Right lobe of liver (tissue), 6 donors: ENCODE measurements around the gene HLF. TPM values are rescaled to one million over a fixed set of nuclear protein-coding genes. Genes with fewer than 3 reads are reported as not detected.

Experiments
- ATAC-seq, 4 donors: fragments of 200-7000 bp; cut with Tn5 transposase; one replicate each; pipeline ENCODE4 v1.9.1; 2020; ENCODE audit warnings: mild to moderate bottlenecking in 4 of 4, moderate library complexity in 4 of 4
- DNase-seq, 3 donors: peaks; one replicate each; pipeline ENCODE4 v3.0.0-alpha.2; 2020
- H3K27ac ChIP-seq, 3 donors: fragments of 200-600 bp; one replicate each; pipeline ENCODE4 v1.8.0; 2022
- H3K27me3 ChIP-seq, 2 donors: fragments of 200-600 bp; one replicate each; pipeline ENCODE4 v1.8.0; 2022
- H3K36me3 ChIP-seq, 4 donors: fragments of 200-600 bp; sonication (generic) in 1 of 4; one replicate each; pipeline versions ENCODE4 v1.5.1 to v1.8.0; 2017 to 2022; ENCODE audit warnings: control low read depth in 1 of 4
- H3K4me1 ChIP-seq, 4 donors: fragments of 200-600 bp; sonication (generic) in 1 of 4; one replicate each; pipeline versions ENCODE4 v1.5.1 to v1.8.0; 2017 to 2022; ENCODE audit warnings: control low read depth in 1 of 4
- H3K4me3 ChIP-seq, 3 donors: fragments of 200-600 bp; one replicate each; pipeline ENCODE4 v1.8.0; 2022
- H3K9me3 ChIP-seq, 4 donors: fragments of 200-600 bp; sonication (generic) in 1 of 4; one replicate each; pipeline versions ENCODE4 v1.5.1 to v1.8.0; 2017 to 2022; ENCODE audit warnings: control low read depth in 1 of 4
- POLR2A ChIP-seq: fragments of 450-650 bp; IDR thresholded peaks from one replicate; pipeline ENCODE4 v1.6.1; 2017; ENCODE audit warnings: antibody characterized with exemption, mild to moderate bottlenecking
- WGBS: methylation state at CpG from one replicate; pipeline ENCODE4 v1.1.6; 2018; ENCODE audit warnings: low coverage, low lambda C conversion rate; ENCODE audit not compliant: insufficient coverage; ENCODE audit errors: missing lambda C conversion rate; 5-methylcytosine and 5-hydroxymethylcytosine counted together
- intact Hi-C, 2 donors: fragments of 100-400 bp; cut with DNase I; formaldehyde crosslinking; loops; one replicate each; pipeline versions ENCODE4 v1.11.2 to v1.14.1; 2022
- total RNA-seq, 6 experiments: library from RNA; depleted of rRNA in 2 of 6; stranded (reverse); fragments of >200 nt in 2 of 6; fragmentation: NEBNext Ultra II Directional in 3 of 6; extraction: Animal tissue kit (Norgen Biotek cat#: 25700) in 3 of 6; gene quantifications; one replicate each; pipeline versions ENCODE4 v1.1.0 to v1.2.4, GENCODE V29; 2016 to 2023
- TF ChIP-seq, protein P1 (sequence below), 4 donors: fragments of 200-600 bp in 3 of 4; fragments of 450-650 bp in 1 of 4; IDR thresholded peaks; one replicate each; pipeline versions ENCODE4 v1.5.1 to v1.8.0; 2016 to 2022; ENCODE audit warnings: antibody characterized with exemption in 4 of 4, mild to moderate bottlenecking in 2 of 4
- donor health status: DM: no; HTN: yes; CAD: no.
- donor health status: DM: no; HTN: no; CAD: no.
- donor health status: DM: no; HTN: no; CAD: no.
- donor health status: DM: no; HTN: yes; CAD: no.
- donor health status: DM: no; HTN: yes; CAD: no.

The HLF gene
- total RNA-seq, 6 experiments from 2014 or later = 16.4 to 96.9 (median 42.6) TPM

DNA sequence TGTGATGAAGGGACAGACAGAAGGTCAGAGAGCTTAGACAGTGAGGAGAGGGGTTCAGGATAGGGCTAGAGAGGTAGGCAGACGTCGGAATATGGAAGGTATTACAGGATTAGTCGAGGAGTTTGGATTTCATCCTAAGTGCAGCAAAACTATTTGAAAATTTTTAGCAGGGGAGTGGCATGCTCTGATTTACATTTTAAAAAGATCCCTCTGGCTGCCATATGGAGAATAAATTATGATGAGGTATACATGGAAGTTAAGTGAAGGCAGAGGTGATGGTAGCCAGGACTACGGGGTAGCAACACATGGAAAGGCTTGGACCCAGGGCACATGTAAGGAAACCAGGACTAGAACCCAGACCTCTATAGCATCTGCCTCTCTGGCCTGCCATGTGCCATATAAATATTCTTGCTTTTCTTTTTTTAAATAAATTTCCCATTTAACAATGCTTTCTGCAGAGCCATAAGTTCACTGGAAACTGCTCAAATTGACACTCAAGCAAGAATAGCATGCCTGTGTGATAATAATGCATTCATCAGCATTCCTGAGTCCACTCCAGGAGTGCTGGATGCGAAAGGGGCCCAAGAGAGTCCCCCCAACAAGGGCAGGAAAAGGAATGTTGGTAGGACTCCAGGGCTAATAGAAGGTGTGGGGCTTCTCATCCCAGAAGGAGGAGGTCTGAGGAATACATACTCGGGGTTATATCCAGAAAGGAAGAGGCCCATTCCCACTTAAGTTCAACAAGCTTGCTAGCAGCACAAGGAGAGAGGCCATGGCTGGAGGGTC lies 78.2 kb downstream of the HLF start:
- 96% methylated on average over 6 of the region's 6 CpGs for WGBS
- TF ChIP-seq, protein P1, sequence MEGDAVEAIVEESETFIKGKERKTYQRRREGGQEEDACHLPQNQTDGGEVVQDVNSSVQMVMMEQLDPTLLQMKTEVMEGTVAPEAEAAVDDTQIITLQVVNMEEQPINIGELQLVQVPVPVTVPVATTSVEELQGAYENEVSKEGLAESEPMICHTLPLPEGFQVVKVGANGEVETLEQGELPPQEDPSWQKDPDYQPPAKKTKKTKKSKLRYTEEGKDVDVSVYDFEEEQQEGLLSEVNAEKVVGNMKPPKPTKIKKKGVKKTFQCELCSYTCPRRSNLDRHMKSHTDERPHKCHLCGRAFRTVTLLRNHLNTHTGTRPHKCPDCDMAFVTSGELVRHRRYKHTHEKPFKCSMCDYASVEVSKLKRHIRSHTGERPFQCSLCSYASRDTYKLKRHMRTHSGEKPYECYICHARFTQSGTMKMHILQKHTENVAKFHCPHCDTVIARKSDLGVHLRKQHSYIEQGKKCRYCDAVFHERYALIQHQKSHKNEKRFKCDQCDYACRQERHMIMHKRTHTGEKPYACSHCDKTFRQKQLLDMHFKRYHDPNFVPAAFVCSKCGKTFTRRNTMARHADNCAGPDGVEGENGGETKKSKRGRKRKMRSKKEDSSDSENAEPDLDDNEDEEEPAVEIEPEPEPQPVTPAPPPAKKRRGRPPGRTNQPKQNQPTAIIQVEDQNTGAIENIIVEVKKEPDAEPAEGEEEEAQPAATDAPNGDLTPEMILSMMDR (IDR thresholded peaks at IDR 0.05) = no peak
- no peak for TF ChIP-seq POLR2A
- H3K4me1 ChIP-seq = no peaks in the 10 kb centered on the region
- no peak overlapping the region for H3K27ac ChIP-seq
- no peaks in the 10 kb centered on the region for H3K9me3 ChIP-seq
- ATAC-seq (no peak), DNase-seq (no peak)
- H3K27me3 ChIP-seq = no peaks in the 10 kb centered on the region
- no peaks in the 10 kb centered on the region for H3K36me3 ChIP-seq
- H3K4me3 ChIP-seq = no peak overlapping the region
- intact Hi-C loops = loop anchor here in 1 of 2 donors (10.0 kb wide), 1 partner anchor 348 kb away; no protein-coding TSS in a partner anchor

DNA sequence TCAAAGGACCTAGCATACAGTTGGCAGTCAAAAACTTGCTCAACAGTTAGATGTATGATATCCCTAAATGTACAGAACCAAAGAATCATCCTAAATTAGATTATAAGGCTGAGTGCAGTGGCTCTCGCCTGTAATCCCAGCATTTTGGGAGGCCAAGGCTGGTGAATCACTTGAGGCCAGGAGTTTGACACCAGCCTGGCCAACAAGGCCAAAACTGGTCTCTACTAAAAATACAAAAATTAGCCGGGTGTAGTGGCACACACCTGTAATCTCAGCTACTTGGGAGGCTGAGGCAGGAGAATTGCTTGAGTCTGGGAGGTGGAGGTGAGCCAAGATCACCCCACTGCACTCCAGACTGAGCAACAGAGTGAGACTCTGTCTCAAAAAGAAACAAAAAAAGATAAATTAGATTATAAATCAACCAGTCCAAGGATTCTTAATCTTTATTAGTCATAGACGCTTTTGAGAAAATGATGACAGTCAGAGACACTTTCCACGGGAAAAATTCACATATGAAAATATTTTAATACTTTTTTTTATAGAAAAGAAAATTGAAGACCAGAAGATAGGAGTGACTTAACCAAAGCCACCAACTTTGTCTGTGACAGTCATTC lies 79.2 kb downstream of the HLF start:
- no peaks in the 10 kb centered on the region for H3K27me3 ChIP-seq
- no peaks in the 10 kb centered on the region for H3K36me3 ChIP-seq
- H3K4me1 ChIP-seq = peaks cover 0 to 7% (median 0%) of the 10 kb centered on the region in 4 donors
- WGBS = 75% methylated on average over 4 of the region's 4 CpGs
- H3K9me3 ChIP-seq = no peaks in the 10 kb centered on the region
- ATAC-seq = no peak
- H3K27ac ChIP-seq = no peak overlapping the region
- intact Hi-C loops = loop anchor here in 1 of 2 donors (10.0 kb wide), 1 partner anchor 349 kb away; no protein-coding TSS in a partner anchor
- H3K4me3 ChIP-seq = no peak overlapping the region
- no peak for DNase-seq
- TF ChIP-seq, protein P1 (IDR thresholded peaks at IDR 0.05) = no peak
- TF ChIP-seq POLR2A = no peak

DNA sequence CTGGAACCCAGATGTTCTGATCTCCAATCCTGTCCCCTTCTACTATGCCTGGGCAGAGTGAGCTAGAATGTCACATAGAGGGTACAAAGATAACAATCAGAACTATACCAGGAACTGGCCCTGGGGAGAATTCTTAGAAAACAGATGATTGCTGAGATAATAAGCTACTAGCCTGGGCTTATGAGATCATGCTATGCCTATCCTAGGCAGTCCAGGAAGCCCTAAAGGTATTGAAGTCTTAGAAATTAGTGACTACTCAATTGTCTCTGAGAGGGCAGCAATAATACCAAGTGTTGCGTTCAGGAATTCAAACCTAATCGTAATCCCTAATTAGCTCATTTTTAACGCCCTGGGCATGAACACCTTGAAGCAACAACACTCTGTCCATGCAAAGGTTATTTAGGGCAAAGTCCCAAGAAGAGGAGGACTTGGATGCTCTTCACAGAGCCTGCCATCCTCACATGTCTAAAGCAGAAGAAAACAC lies 79.8 kb downstream of the HLF start:
- H3K4me3 ChIP-seq = no peak overlapping the region
- WGBS = 85% methylated on average over 3 of the region's 3 CpGs
- no peaks in the 10 kb centered on the region for H3K9me3 ChIP-seq
- DNase-seq (no peak), ATAC-seq (no peak)
- no peaks in the 10 kb centered on the region for H3K36me3 ChIP-seq
- intact Hi-C loops = loop anchor here in 1 of 2 donors (10.0 kb wide), 1 partner anchor 350 kb away; no protein-coding TSS in a partner anchor
- H3K4me1 ChIP-seq = peaks cover 0 to 7% (median 0%) of the 10 kb centered on the region in 4 donors
- no peaks in the 10 kb centered on the region for H3K27me3 ChIP-seq
- TF ChIP-seq, protein P1 (IDR thresholded peaks at IDR 0.05) = no peak
- no peak for TF ChIP-seq POLR2A
- no peak overlapping the region for H3K27ac ChIP-seq

DNA sequence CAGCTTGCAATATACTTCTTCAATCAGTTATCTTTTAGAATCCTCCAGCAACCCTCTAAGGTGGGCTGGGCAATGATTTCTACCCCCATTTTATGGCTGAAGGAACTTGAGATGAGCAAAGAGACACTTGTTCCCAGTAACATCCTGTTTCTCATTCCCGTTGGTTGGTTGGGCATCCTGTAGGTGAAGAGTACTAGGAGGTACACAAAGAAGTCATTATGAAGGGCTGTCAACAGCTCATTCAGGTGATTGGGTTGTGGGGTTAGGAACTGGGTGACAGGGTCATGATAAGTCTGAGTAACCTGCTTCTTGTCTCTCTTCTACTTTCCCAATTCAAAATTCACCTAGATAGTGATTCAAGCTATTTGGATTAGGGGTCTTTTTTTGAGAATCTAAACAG lies 80.4 kb downstream of the HLF start:
- H3K27me3 ChIP-seq = no peaks in the 10 kb centered on the region
- H3K9me3 ChIP-seq = no peaks in the 10 kb centered on the region
- ATAC-seq (no peak), DNase-seq (no peak)
- peaks cover 0 to 7% (median 0%) of the 10 kb centered on the region in 4 donors for H3K4me1 ChIP-seq
- 75% methylated on average over 1 of the region's 1 CpG for WGBS
- TF ChIP-seq POLR2A = no peak
- TF ChIP-seq, protein P1 (IDR thresholded peaks at IDR 0.05) = no peak
- H3K36me3 ChIP-seq = no peaks in the 10 kb centered on the region
- intact Hi-C loops = loop anchor here in 1 of 2 donors (10.0 kb wide), 1 partner anchor 350 kb away; no protein-coding TSS in a partner anchor
- H3K27ac ChIP-seq = no peak overlapping the region
- H3K4me3 ChIP-seq = no peak overlapping the region
